Transverse colon (tissue), 4 donors: ENCODE measurements around the gene NR1H2.

Experiments
- CTCF ChIP-seq, 5 experiments: fragments of 200-600 bp in 3 of 5; fragments of 450-650 bp in 2 of 5; sonication (generic) in 3 of 5; IDR thresholded peaks; 1 replicate in 2 of 5; 2 replicates in 3 of 5; pipeline ENCODE4 v1.5.1; 2016 to 2017; ENCODE audit warnings: antibody characterized with exemption in 5 of 5, inconsistent platforms in 3 of 5, mild to moderate bottlenecking in 2 of 5, moderate library complexity in 1 of 5
- POLR2A ChIP-seq: fragments of 450-650 bp; IDR thresholded peaks from one replicate; pipeline ENCODE4 v1.6.1; 2016; ENCODE audit warnings: antibody characterized with exemption, mild to moderate bottlenecking, moderate library complexity
- POLR2AphosphoS5 ChIP-seq, 3 donors: sonication (generic); formaldehyde crosslinking; IDR thresholded peaks; one replicate each; pipeline ENCODE4 v1.6.1; 2016; ENCODE audit warnings: antibody characterized with exemption in 3 of 3

DNA sequence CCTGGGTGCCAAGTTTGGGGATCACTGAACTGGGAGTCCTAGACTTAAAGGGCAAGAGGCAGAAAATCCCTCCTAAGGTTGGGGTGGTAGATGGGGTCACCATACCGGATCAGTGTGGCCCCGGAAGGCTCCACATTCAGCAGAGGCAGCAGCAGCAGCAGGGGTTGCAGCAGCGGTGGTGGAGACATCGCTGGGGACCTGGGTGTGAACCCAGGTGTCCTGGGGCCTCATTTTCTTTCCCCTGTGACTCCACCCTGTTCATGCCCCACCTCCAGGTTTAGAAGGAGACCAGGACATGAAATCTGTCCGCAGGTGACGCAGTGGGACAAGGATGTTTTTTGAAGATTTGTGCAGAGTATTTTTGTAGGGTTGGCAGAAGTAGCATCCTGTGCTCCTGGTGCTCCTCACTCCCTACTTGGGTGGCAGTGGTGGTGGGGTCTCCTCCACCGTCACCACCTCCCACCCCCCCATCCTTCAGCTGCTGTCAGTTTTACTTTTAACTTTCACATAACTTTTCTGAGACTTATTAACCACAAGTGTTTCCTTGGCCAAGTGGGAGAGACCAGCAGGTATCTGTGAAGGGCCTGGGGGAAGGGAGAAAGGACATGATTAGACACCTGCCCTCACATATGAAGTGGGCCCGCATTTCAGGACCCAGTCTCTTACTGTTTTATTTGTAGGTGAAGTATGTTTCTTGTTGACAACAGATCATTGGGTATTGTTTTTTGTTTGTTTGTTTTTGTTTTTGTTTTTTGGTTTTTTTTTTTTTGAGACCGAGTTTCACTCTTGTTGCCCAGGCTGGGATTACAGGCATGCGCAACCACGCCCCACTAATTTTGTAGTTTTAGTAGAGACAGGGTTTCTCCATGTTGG lies 10.6 kb upstream of the NR1H2 start, which contains the start of gene NAPSA:
- TF ChIP-seq POLR2A, result no peak
- TF ChIP-seq CTCF (IDR thresholded peaks at IDR 0.05), result no peak
- TF ChIP-seq POLR2AphosphoS5 (IDR thresholded peaks at IDR 0.05), result no peak
